ENCODE data around the gene DDAH1.

The DDAH1 gene

GRCh38 chr1:85440612-85441011 lies 24.3 kb downstream of the DDAH1 start:
- no peak for DNase-seq (ENCODE audit: low spot score)

- DNase-seq (ENCODE audit: low spot score): no peak
Observed at GRCh38 chr1:85438353-85438752, 26.6 kb downstream of the DDAH1 start.

DNA sequence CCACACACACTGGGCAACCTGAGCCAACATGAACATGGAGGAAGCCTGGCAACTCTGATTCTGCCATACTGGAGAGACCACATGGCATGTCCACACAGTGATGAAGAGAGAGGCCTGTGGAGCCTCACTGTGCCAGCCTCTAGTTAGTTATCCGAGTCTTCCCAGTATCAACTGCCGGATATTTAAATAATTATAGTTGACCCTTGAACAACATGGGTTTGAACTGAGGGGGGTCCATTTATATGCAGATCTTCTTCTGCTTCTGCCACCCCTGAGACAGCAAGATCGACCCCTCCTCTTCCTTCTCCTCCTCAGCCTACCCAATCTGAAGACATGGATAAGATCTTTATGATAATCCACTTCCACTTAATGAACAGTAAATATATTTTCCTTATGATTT lies 27.8 kb downstream of the DDAH1 start:
- DNase-seq (ENCODE audit: low spot score): no peak

DNA sequence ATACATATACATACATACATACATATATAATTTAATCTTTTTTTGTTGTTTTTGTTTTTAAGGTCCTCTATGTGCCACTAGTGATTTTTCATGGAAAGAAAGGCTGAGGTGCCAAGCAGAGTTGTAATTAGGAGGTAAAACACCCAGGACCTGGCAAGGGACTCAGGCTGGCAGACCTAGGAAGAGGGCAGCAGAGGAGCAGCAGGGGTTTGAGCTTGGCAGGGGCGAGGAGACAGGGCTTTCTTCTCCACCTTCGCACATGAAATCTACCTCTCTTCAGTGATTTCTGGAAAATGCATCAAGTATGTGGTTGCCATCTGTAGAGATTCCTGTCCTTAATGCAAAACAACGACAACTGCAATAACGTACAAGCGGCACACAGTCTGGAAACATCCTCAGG lies 31.9 kb downstream of the DDAH1 start:
- no peak for DNase-seq (ENCODE audit: low spot score)

DNA sequence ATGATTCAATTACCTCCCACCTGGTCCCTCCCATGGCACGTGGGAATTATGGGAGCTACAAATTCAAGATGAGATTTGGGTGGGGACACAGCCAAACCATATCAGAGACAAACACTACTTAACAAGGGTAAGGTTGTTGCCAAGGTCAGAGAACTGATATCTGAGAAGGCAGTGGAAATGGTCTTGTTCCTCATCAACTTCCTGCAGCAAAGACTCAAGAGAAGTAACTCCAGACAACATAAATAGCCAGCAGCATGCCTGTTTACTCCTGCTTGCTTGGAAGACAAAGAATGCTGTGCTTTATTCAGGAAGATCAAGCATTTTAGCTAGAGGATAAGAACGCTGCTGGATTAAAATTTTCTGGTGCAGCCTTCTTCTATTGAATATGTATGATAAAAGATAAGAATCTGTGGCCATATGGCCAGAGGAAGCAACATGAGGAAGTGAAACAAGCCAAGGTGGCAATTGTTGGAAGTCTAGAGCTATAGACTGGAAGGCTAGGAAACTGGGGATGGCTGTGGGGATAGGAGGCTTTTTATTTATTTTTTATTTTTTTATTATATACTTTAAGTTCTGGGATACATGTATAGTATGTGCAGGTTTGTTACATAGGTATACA lies 36.4 kb downstream of the DDAH1 start:
- no peak for DNase-seq (ENCODE audit: low spot score)

- no peak for DNase-seq (ENCODE audit: low spot score)
Observed at GRCh38 chr1:85427849-85428248, 37.1 kb downstream of the DDAH1 start.

DNA sequence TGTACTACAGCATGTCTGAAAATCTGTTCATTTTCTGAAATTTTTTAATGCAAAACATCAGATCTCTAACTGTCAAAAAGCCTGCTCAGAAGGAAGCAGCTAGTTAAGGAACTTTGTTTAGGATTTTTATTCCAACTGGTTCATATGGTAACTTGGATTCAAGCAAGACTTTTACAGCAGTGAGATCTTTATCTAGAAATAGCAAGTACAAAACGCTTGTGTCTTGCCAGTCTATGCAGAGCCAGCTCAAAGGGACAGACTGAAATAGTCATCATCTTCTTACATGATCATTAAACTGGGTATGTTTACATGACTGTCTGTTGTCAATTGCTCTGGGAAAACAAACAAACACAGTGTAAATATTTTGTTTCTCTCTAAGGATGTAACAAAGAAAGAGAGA lies 37.6 kb downstream of the DDAH1 start:
- DNase-seq (ENCODE audit: low spot score): no peak

DNA sequence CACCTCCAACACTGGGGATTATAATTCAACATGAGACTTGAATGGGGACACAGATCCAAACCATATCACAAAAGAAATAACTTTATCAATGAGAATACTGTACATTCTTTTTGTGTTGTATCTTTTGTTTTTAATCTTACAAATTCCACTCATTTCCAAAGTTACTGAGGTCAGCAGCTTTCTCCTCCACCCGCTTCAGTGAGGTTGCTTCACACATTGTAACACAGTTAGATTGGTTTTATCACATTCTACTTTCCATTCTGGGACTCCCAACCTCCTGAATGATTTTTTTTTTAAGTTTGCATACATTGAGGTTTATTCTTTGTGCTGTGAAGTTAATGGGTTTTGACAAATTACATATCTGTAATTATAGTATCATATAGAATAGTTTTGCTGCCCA lies 43.8 kb downstream of the DDAH1 start:
- DNase-seq (ENCODE audit: low spot score): no peak

- no peak for DNase-seq (ENCODE audit: low spot score)
Observed at GRCh38 chr1:85420199-85420598, 44.8 kb downstream of the DDAH1 start.

GRCh38 chr1:85417876-85418275 lies 47.1 kb downstream of the DDAH1 start:
- DNase-seq (ENCODE audit: low spot score): no peak

- DNase-seq (ENCODE audit: low spot score): no peak
Observed at GRCh38 chr1:85417017-85417416, 47.9 kb downstream of the DDAH1 start.

DNA sequence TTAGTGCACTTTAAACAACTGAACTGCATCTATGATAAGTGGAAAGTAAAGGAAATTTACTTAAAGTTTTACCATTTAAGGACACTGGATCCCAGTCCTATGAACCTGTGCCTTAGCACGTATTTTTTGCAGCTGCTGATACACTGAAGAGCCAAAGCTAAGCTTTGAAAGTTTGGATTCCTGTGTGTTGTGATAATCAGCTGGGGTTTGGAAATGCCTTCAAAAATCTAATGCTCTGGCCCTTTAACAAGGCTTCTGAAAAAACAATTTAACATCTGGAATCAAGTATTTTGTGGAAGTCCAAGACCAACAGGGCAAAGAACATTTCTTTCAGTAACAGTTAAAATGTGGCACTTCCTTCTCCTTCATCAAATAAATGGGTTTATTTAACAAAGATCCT lies 51.8 kb downstream of the DDAH1 start:
- no peak for DNase-seq (ENCODE audit: low spot score)

GRCh38 chr1:85411567-85412305 lies 53.2 kb downstream of the DDAH1 start:
- DNase-seq (ENCODE audit: low spot score): no peak

DNA sequence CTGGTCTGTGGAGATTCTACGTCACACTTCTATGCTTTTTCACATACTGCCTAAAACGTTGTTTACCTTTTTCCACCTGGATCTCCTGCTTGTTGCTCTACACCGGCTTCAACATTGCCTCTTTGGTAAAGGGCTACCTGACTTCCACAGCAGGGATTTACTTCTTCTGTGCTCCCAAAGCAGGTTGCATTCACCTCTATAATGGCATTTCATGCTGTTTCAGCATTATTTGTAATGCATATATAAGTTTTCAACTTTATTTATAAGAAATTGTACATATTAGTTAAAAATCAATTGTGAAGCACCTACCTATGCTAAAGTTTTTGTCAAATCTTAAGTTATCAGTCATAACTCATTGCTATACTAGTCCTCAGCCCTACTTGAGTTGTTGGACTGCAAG lies 55.4 kb downstream of the DDAH1 start:
- DNase-seq (ENCODE audit: low spot score): no peak

DNA sequence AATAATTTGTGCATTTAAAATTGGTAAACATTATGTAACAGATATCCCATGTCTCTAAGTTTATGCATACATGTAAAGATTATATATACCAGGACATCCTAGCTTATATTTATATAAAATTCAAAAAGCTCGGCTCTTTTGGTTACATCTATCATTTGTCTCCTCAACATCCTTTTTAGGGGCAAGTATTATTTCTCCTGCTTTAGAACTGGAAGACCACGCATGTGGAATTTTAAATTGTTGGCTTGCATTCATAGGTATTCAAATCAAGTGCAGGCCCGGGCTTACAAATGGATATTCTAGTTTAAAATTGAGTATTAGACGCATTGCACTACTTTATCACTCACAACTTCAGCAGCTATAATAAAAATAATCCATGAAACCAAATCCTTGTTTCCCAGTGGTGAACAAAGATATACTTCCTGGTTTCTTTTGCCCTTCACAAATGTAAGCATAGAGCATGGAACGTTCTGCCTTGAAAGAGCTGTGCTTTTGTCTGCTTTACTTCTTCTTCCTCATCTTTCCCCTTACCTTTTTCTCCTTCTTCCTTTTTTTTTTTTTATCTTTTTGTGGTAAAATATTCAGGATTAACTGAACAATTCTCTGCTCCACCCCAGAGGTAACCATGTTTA lies 57.1 kb downstream of the DDAH1 start:
- DNase-seq (ENCODE audit: low spot score): no peak

GRCh38 chr1:85406887-85407533 lies 57.9 kb downstream of the DDAH1 start:
- DNase-seq (ENCODE audit: low spot score): no peak

DNA sequence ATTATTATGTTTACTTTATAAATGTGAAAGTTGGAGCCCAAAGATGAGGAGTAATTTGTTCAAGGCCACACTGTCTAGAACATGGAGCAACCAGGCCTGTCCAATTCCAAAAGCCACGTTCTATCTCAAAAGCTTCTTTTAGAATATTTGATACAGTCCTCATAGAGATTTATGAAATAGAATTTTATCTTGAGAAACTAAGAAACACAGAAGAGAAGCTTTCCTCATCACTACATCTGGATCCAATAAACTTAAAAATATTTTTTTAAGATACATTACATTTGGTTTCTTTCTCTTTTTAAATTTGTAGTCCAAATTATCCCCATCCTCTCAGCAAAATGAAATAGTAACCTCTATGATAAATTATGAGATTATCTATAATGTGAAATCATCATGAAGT lies 58.9 kb downstream of the DDAH1 start:
- no peak for DNase-seq (ENCODE audit: low spot score)

GRCh38 chr1:85404408-85404807 lies 60.6 kb downstream of the DDAH1 start:
- no peak for DNase-seq (ENCODE audit: low spot score)

- no peak for DNase-seq (ENCODE audit: low spot score)
Observed at GRCh38 chr1:85398391-85399064, 66.4 kb downstream of the DDAH1 start.

- no peak for DNase-seq (ENCODE audit: low spot score)
Observed at GRCh38 chr1:85397490-85398032, 67.4 kb downstream of the DDAH1 start.

DNA sequence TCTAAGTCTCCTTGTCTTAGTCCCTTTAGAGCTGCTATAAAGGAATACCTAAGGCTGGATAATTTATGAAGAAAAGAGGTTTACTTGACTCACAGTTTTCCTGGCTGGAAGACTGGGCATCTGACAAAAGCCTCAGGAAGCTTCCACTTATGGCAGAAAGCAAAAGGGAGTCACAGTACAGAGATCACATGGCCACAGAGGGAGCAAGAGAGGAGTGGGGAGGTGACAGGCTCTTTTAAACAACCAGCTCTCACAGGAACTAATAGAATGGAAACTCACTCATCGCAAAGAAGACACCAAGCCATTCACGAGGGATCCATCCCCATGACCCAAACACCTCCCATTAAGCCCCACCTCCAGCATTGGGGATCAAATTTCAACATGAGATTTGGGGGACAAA lies 68.8 kb downstream of the DDAH1 start:
- DNase-seq (ENCODE audit: low spot score): no peak

GRCh38 chr1:85394130-85394529 lies 70.8 kb downstream of the DDAH1 start:
- DNase-seq (ENCODE audit: low spot score): no peak
